AG20443 (cell line): ENCODE measurements around the gene MYADM.
"Not testable (repeated sequence)": the region's sequence is repeated elsewhere in the genome, so short reads cannot be mapped to it uniquely, and the experiment has no call there.

ENCODE experiments used
- DNase-seq: peaks from one replicate; pipeline ENCODE4 v3.0.0; 2012; ENCODE audit warnings: low spot score, mixed read lengths

The MYADM gene, protein sequence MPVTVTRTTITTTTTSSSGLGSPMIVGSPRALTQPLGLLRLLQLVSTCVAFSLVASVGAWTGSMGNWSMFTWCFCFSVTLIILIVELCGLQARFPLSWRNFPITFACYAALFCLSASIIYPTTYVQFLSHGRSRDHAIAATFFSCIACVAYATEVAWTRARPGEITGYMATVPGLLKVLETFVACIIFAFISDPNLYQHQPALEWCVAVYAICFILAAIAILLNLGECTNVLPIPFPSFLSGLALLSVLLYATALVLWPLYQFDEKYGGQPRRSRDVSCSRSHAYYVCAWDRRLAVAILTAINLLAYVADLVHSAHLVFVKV

DNA sequence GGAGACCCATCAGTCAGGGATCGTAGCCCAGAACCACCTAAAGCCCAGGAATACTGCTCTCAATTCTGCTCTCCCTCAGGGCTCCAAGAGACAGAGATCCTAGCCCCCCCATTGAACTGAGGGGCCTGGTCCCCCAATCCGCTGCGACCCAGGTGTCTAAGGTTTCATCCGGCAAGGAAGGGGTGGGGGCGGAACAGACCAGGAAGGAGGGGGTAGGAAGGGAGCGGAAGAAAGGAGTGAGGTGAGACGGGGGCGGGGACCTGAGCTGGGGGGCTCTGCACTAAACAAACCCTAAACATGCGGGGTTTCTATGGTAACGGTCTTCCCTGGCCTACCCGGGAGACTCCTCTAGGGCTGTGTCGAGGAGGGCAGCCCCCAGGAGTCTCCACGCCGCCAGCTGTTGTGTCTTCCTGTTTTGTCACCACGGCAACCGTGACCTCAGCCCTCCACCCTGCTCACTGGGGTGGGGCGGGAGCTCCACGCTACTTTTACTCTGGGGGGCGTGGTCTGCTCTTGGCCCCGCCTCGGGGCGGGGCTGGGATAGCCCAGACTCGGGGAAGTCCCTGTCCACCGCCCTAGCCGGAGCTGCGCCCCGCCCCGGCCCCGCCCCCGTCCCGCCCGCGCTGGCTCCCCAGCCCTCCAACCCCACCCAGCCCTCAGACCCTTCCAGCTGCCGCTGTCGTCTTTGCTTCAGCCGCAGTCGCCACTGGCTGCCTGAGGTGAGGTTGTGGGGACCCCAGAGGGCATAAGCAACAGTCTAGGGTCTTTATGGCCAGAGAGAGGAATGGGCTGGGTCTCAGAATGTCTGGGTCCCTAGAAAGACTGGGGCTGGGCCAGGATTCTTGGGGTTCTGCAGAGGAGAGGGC, at the start of gene MYADM:
MYADM (plus strand) TSS at position 659 of the 866 bp plus-strand sequence. CDS start 5,647 bp downstream, outside the sequence.
- DNase-seq, result peak; percentile 98

DNA sequence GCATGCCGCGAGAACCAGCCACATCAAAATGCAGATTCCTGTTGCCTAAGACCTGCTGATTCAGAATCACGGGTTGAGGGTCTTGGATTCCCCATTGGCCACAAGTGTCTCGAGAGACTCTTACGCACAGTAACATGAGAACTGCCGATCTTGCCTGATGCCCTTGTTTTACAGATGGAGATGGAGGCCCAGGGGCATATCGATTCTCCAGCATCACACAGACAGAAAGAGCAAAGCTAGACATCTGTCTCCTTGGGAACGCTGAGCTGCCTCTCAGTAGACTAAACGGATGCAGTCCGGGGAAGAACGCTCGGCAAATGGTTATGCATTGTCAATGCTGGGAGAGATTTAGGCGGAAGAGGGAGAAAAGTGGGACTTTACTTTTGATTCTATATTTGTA, 48.9 kb upstream of the MYADM start:
- DNase-seq, result no peak

DNA sequence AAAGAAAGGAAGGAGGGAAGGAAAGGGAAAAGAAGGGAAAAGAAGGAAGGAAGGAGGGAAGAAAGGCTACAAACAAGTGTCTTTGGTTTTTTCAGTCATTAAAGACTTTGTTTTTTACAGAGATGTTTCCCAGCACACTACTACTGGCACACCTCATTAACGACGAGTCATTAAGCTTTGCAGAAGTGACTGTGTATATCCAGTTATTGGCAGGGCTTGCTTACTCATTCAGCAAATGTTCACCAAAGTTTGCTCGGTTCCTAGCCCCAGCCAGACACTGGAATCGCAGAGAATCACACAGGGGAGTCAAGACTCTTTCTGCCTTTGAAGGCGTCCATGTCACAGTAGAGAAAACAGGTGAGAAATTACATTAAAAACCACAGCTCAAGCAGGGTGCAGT, 47.8 kb upstream of the MYADM start:
- no peak for DNase-seq

DNA sequence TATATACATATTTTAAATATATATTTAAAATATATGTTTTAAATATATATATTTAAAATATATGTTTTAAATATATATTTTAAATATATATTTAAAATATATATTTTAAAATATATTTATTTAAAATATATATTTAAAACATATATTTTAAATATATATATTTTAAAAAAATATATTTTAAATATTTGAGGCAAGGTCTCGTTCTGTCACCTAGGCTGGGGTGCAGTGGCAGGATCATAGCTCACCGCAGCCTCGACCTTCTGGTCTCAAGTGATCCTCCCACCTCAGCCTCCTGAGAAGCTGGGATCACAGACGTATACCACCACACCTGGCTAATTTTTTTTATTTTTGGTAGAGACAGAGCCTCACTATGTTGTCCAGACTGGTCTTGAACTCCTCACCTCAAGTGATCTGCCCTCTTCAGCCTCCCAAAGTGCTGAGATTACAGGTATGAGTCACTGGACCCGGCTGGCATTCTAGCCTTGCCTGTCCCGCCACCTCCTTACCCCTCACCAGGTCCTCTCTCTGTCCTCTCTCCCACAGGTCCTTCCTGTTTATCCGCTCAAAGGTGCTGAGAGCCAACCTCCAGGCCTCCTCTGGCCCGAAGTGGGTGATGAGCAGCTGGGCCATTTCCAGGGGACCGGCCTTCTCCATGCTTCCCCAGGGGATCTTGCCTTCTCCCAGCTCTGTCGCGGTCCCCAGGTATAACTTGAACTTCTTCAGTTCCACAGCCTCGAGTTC, 44.1 kb upstream of the MYADM start:
- DNase-seq, result no peak

DNA sequence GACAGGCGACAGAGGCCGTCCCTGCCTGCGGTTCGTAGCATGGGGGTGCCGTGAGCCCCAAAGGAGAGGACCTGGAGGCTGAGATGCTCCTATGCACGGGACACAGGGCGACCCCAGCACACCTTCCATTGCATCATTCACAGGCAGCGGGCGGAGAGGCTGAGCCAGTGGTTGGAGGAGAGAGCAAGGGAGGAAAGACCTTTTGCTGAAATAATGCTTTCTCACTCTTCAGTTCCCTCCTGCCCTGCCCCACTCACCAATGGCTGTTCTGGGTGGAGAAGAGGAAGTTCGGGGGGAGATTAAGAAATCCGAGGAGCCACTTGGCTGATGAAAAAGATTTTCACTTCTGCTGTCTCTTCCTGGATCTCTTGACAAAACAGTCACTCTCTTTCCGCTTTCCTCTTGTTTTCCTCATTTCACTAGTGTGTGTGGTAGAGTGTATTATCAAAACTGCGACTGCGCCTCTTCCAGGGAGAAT, 43.5 kb upstream of the MYADM start, which contains the start of gene NLRP12:
NLRP12 (minus strand) TSS at position 181 of the 478 bp plus-strand sequence; CDS start at position 41, 140 bp downstream.
- DNase-seq, result no peak

DNA sequence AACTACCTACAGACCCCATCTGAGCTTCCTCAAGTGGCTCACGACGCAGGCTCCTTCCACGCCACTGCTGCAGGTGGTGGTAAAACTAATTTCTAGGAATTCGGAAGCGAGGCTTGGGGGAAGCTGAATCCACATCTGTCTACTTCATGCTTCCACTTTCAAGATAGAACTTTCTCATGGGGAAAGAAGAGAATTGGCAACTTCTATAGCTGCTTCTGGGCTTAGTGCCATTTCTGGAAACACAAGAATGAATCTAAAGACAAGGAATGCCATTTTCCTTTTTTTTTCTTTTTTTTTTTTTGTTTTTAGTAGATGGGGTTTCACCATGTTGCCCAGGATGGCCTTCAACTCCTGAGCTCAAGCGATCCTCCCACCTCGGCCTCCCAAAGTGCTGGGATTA, 40.8 kb upstream of the MYADM start:
- peak; percentile 12 for DNase-seq

DNA sequence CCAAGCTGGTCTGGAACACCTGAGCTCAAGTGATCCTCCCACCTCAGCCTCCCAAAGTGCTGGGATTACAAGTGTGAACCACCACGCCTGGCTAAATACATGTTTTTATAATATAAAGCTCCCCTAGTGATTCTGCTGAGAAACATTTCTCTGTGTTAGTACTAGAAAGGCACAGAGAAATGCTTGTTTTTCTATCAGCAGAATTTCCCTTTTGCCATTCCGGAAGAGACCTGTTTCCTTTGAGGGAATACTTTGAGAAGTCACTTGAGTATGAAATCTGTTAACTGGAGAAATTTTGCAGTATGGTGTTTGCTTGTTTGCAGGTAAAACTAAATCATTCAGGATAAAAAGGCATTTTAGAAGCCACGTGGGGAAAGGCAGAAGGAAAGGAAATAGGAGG, 39.2 kb upstream of the MYADM start:
- no peak for DNase-seq

DNA sequence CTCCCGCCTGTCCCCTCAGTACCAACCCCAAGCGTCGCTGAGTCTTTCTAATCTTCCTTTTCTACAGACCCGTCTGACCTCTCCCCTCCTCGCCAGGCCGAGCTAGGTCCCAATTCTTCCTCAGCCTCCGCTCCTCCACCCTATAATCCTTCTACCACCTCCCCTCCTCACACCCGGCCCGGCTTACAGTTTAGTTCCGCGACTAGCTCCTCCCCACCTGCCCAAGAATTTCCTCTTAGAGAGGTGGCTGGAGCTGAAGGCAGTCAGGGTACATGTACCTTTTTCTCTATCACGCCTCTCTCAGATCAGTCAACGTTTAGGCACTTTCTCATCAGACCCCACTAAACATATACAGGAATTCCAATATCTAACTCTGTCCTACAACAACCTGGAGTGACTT, 34.8 kb upstream of the MYADM start:
- not testable (repeated sequence) for DNase-seq

DNA sequence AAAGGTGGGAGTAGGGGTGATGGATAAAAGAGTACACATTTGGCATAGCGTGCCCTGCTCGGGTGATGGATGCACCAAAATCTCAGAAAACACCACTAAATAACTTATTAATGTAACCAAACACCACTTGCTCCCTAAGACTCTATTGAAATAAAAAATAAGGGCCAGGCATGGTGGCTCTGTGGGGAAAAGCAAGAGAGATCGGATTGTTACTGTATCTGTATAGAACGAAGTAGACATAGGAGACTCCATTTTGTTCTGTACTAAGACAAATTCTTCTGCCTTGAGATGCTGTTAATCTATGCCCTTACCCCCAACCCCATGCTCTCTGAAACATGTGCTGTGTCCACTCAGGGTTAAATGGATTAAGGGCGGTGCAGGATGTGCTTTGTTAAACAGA, 29.2 kb upstream of the MYADM start:
- DNase-seq, result not testable (repeated sequence)

DNA sequence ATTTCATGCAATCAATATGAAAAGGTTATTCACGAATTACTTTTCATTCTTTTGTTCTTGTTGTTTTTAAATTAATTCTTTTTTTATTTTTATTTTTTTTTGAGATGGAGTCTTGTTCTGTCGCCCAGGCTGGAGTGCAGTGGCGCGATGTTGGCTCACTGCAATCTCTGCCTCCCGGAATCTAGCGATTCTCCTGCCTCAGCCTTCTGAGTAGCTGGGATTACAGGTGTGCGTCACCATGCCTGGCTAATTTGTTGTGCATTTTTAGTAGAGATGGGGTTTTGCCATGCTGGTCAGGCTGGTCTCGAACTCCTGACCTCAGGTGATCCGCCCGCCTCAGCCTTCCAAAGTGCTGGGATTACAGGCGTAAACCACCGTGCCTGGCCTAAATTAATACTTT, 27.4 kb upstream of the MYADM start:
- not testable (repeated sequence) for DNase-seq

DNA sequence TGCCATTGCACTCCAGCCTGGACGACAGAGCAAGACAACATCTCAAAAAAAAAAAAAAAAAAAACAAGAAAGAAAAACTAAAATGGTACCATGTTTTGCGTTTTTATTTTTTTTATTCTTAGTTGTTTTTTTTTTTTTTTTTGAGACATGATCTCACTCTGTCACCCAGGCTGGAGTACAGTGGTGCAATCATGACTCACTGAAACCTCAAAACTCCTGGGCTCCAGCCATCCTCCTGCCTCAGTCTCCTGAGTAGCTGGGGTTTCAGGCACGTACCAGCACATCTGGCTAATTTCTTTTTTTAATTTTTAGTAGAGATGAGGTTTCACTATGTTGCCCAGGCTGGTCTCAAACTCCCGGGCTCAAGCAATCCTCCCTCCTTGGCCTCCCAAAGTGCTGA, 26.8 kb upstream of the MYADM start:
- DNase-seq, result not testable (repeated sequence)

DNA sequence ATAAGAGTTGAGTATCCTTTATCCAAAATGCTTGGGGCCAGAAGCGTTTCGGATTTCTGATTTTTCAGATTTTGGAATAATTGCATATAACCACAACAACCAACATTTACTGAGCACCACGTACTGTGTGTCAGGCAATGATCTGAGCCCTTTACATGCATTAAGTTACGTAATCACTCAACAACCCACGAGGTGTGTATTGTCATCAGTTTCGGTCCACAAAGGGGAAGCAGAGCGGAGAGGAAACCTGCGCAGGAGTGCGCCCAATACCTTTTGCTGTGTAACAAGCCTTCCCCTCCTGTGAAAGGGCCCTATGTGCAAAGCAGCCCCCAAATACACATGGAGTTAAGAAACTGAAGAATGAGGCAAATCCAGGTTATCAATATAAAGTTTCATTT, 22.8 kb upstream of the MYADM start:
- DNase-seq, result no peak

DNA sequence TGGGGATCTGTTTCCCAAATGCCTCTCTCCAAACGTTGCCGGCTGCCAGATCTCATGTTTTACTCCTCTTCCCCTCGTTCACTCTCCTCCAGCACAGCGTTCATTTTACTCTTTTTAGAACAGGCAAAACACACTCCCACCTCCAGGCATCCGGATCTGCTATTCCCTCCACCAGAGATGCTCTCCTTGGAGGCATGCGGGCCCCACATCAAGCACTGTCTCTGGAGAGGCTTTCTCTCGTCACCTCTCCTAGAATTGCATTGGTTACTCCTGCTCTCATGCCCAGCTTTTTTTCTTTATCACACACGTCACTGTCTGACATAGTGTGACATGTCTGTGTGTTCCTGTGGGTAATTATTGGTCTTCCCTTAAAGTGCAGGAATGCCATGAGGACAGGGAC, 20.1 kb upstream of the MYADM start:
- DNase-seq, result no peak

DNA sequence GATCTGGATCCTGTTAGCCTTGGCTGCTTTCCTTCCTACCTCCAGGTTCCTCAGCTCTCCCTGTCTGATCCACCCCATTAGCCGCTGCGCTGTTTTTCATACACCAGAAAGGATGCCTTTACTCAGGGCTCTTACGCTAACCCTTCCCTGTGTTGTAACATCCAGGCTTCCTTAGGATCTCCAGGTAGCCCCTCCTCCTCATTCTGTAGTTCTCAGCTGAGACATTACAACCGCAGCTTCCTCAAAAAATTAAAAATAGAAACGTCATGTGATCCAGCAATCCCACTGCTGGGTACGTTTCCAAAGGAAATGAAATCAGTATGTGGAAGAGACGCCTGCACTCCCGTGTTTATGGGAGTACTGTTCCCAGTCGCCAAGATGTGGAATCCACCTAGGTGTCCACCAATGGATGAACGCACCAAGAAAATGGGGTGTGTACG, 18.4 kb upstream of the MYADM start:
- peak; percentile 50 for DNase-seq

DNA sequence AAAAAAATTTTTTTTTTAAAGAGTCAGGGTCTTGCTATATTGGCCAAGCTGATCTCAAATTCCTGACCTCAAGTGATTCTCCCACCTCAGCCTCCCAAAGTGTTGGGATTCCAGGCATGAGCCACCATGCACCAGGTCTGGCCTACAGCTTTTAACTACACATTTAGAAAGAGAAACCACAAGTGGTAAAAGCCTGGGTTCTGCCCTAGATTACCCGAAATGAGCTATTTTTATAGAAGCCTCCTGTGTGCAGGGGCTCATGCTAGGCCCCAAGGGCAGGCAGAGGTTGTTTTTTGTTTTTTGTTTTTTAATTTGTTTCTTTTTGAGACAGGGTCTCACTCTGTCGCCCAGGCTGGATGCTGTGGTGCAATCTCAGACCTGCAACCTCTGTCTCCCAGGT, 14.0 kb upstream of the MYADM start:
- DNase-seq, result no peak

DNA sequence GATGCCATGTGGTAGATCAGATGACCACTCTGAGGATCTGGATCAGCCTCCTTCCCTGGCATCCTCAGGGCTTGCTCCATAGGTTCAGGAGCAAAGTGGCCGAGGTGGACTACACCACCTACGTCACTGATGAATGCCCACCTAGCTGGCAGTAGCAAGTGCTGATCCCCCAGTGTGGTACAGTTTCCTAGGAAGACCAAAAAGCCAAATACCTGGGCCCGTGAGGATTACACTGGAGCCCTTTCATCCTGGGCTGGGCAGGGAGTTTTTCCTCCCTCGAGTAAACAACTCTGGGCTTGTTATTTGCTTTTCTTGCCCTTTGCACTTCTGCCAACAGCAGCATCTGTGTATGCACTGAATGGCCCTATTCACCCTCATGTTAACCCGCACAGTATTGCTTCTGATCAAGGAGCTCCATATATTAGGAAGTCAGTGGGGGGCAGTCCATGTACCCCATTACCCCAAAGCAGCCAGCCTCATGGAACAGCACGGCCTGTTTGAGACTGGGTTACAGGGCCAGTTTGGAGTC, 3.3 kb upstream of the MYADM start:
- DNase-seq, result no peak

DNA sequence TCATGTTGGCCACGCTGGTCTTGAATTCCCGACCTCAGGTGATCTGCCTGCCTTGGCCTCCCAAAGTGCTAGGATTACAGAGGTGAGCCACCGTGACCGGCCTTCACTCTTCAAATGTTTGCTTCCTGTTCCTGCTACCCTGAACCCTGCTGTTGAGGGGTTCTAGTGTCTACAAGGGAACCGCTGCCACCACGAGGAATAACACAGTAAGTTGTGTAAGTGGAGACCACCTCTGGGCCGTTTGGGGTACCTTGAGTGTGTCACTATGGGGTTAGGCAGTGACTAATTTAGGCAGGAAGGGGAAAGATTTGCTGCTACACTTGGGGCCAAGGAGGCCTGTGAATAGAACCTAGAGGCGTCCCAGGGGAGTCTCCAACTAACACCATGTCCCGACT, 2.2 kb upstream of the MYADM start:
- no peak for DNase-seq

DNA sequence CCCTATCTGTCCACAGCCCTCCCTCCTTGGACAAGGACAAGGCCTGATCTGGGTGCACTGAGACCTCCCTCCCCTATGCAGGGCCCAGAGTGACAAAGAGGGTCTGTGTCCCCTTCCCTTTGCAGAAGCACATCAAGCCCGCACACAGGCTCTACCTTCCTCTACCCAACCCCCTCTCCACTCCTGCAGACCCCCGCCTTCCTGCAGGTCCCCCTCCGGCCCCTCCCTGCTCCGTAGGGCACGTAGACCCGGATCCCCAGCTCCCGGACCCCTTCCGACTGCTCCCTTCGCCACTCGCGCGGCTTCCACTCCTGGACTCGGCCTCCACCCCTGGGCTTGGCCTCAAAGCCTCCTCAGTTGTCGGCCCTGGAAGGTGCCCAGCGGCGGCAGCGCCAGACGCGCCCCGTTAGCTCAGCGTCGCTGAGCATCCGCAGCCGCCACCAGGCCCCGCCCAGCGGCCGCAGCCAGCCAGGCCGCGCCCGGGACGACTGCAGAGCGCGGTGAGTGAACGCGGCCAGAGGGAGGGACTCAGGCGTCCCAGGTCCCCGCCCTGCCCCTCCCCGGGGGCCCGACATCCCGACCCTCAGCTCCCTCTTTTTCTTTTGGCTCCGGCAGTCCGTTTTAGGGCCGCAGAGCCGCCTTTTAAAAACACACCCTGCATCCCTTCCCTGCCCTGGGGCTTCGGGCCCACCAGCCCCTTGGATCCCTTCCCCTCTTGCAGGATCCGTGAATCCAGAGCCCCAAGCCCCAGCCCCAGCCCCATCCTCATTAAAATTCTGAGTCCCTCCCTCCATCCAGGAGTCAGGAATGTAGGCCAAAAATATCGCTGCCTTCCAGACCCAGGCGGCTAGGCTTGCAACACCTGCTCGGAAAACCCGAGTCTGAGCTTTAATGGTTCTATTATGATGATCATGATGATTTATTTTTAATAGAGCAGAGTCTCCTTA, 1.5 kb upstream of the MYADM start:
- DNase-seq, result peak; percentile 89

DNA sequence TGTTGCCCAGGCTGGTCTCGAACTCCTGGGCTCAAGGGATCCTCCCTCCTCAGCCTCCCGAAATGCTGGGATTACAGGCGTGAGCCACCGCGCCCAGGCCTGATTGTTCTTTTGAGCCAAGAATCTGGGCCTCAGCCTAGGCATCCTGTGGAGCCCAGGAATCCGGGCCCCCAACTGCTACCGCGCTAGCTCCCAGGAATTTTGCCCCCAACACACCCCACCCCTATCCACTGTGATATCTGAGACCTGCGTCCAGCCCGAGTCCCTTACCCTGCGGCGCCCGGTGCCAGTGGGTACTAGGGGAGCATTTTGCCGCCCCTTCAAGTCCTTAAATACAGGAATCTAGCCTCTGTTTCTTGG, 838 bp upstream of the MYADM start:
- no peak for DNase-seq

DNA sequence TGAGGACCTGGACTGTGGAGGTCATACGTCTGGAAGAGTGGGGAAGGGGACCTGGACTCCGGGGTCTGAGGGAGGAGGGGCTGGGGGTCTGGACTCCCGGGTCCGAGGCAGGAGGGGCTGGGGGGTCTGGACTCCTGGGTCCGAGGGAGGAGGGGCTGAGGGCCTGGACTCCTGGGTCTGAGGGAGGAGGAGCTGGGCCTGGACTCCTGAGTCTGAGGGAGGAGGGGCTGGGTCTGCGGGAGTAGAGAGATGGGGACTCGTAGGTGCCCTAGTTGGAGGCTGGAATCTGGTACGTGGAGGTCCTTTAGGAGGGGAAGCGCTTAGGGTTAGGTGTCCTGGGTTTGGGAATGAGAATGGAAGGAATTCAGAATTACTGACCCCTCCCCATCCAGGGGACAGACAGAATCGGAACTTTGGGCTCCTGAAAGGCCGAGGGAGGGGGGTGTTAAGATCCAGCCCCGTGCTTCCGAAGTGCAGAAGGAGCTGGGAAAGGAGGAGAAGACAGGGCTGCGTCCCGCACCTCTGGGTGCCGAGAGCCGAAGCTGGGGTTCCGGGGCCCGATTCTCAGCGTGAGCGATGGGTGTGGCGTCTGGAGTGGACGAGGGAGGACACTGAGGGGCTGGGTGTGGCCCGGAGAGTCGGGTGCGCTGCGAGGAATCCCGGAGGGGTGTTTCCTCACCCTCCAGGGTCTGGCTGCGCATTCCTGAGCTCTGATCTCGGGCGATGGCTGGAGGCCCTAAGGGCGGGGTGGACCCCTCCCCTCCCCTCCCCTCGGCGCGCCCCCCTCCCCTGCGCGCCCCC, 608 bp downstream of the MYADM start:
- peak; percentile 68 for DNase-seq
